Measurements from ENCODE around the gene ANO10. TPM values are rescaled to one million over a fixed set of nuclear protein-coding genes. Genes with fewer than 3 reads are reported as not detected.

ANO10 gene
- total and polyA plus RNA-seq, 2 of the 8 experiments (the other 6 are each of a cell fraction or from before 2014, with no cell fraction given): 38.0 to 53.2 TPM

DNA sequence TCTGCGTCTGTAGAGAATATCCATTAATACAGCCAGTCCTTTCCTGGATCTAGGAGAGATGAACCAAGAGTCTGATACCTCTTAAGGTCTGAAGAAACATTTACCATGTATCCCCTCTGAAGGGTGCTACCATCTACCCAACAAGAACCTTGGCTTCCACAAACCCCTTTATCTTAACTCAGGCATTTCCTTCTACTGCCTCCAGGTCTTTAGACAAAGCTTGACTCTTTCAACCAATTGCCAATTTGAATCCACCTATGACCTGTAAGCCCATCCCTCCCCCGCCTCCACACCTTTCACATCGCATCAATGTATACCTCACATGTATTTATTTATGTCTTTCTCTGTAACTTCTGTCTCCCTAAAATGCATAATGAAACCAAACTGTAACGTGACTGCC is 196.0 kb downstream of the ANO10 start:
- Histone ChIP-seq H3K9ac (replicated peaks in 1 of 4; ENCODE audit: extremely low read depth in 1 of 4, low read depth in 3 of 4, low read length in 3 of 4) (no peak overlapping the region), H3K18ac (ENCODE audit: extremely low read depth, low read length) (no peak overlapping the region), H3K4me3 (ENCODE audit: extremely low read depth in 1 of 4, insufficient read depth in 2 of 4, low read depth in 3 of 4, low read length in 4 of 4) (no peak overlapping the region), H3K79me2 (ENCODE audit: control insufficient read depth in 1 of 2, insufficient read depth in 2 of 2, low read length in 2 of 2) (no peaks in the 10 kb centered on the region), H2BK15ac (ENCODE audit: low read length) (no peak overlapping the region), H4K20me1 (replicated peaks in 1 of 2; ENCODE audit: control insufficient read depth in 1 of 2, insufficient read depth in 2 of 2, low read length in 2 of 2) (no peaks in the 10 kb centered on the region), H2AFZ (ENCODE audit: low read length) (no peak overlapping the region), H3K36me3 (ENCODE audit: control insufficient read depth in 2 of 4, insufficient read depth in 4 of 4, low read length in 3 of 4) (no peaks in the 10 kb centered on the region), H3K4me1 (replicated peaks in 1 of 4; ENCODE audit: control insufficient read depth in 3 of 4, insufficient read depth in 4 of 4, low read length in 3 of 4) (peaks cover 0 to 7% (median 0%) of the 10 kb centered on the region in 4 experiments; a peak in 2 of 7 replicates), H3K14ac (ENCODE audit: insufficient read length) (no peak overlapping the region), H3K4me2 (ENCODE audit: insufficient read depth in 1 of 2, low read depth in 2 of 2, low read length in 2 of 2) (no peak overlapping the region), H3K79me1 (ENCODE audit: low read depth, low read length) (no peaks in the 10 kb centered on the region), H2BK12ac (ENCODE audit: low read depth, low read length) (no peak overlapping the region), H3K4ac (replicated peaks; ENCODE audit: insufficient read length, low read depth, low read length) (no peak overlapping the region), H2BK20ac (ENCODE audit: low read length) (no peak overlapping the region), H3K27ac (ENCODE audit: low read depth, low read length) (no peak overlapping the region), H2AK5ac (ENCODE audit: low read depth, low read length) (no peak overlapping the region), H2BK5ac (ENCODE audit: low read depth, low read length) (no peak overlapping the region), H2BK120ac (replicated peaks; ENCODE audit: low read depth, low read length) (no peak overlapping the region), H4K91ac (replicated peaks; ENCODE audit: insufficient read length, low read length) (no peak overlapping the region), H4K8ac (ENCODE audit: extremely low read depth, insufficient read depth, low read length) (no peak overlapping the region), H3K56ac (replicated peaks; ENCODE audit: insufficient read length, low read depth, low read length) (no peak overlapping the region), H4K5ac (ENCODE audit: insufficient read length, low read depth, low read length) (no peak overlapping the region), H3K9me3 (ENCODE audit: insufficient read depth in 2 of 2, low read depth in 1 of 2, low read length in 1 of 2) (no peaks in the 10 kb centered on the region), H3K23me2 (ENCODE audit: low read depth, low read length) (no peaks in the 10 kb centered on the region), H3K23ac (ENCODE audit: insufficient read length) (no peak overlapping the region), H3K27me3 (replicated peaks in 1 of 4; ENCODE audit: control insufficient read depth in 3 of 4, extremely low read depth in 1 of 4, insufficient read depth in 3 of 4, low read length in 3 of 4) (no peaks in the 10 kb centered on the region)
- POLR2A ChIA-PET (ENCODE audit: partially characterized antibody): no interaction called here
- WGBS, 2 experiments (ENCODE audit: extremely low coverage in 1 of 2, insufficient coverage in 1 of 2, insufficient read length in 1 of 2, insufficient replicate concordance in 2 of 2, low coverage in 1 of 2, low lambda C conversion rate in 2 of 2, missing lambda C conversion rate in 1 of 2): 85% methylated on average over 4 of the region's 4 CpGs; no CpG with 5 or more reads in 1 of the 2 experiments
- CTCF ChIA-PET (ENCODE audit: partially characterized antibody): no interaction called here
- no peak for FAIRE-seq
- no peak for DNase-seq (ENCODE audit: low read depth in 1 of 2, low spot score in 2 of 2)
- TF ChIP-seq RXRA (IDR thresholded peaks at IDR 0.05; ENCODE audit: insufficient read depth, low read depth, low read length) (no peak), TCF12 (IDR thresholded peaks at IDR 0.05; ENCODE audit: low read depth, low read length) (no peak), GTF2F1 (IDR thresholded peaks at IDR 0.05; ENCODE audit: borderline replicate concordance, low read depth, low read length) (no peak), TAF1 (IDR thresholded peaks at IDR 0.05; ENCODE audit: low read depth, low read length) (no peak), PHF8 (conservative IDR thresholded peaks at IDR 0.05; ENCODE audit: low read depth, low read length) (no peak)

Measured in H1 (cell line).